ENCODE data around the gene SEMA3G.
A peak's percentile ranks its signal among the peaks of the same experiment; 100 is the strongest.

Gene SEMA3G

DNA sequence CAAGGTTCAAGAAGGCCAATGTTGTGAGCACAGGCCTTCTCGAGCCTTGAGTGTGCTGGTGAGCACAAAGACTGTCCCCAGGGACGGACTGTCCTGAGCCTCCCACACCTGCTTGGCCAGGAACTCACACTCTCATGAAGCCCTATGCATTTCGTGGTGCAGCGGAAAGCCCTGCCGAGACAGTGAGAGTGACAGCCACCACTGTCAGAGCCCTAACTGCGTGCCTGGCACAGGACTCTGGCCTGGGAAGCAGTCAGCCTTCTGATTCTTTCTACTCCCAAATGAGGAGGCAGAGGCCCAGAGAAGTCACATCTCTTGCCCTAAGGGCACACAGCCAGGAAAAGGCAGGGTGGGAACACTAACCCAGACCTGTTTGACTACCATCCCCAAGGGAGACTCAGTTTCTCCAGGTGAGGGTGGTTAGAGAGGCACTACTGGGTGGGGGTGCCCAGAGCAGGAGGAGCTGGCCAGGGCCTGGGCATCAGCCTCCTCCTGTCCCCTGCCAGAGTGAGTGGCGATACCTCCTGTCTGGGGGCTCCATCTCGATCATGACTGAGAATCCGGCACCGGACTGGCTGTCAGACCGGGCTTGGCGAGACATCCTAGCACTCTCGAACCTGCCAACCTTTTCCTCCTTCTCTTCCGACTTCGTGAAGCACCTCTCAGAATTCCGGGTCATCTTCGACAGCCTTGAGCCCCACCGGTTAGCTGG, 50.8 kb downstream of the SEMA3G start:
- no peak for DNase-seq

GRCh38 chr3:52393131-52393807, 51.6 kb downstream of the SEMA3G start:
- no peak for DNase-seq

- no peak for DNase-seq
These were observed 52.5 kb downstream of the SEMA3G start for GRCh38 chr3:52392216-52392930.

DNA sequence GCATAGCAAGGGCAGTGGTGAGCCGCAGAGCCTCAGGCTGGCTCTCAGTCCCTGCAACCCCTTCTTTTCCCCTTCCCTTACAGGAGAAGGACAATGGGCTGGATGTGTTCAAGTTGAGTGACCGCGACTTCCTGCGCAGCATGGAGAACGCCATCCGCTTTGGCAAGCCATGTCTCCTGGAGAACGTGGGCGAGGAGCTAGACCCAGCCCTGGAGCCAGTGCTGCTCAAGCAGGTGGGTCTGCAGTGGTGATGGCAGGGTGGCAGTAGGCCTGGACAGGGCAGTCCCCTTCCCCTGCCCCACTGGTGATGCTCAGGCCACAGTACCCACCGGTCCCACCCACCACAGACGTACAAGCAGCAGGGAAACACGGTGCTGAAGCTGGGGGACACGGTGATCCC, 53.8 kb downstream of the SEMA3G start:
- DNase-seq = no peak

DNA sequence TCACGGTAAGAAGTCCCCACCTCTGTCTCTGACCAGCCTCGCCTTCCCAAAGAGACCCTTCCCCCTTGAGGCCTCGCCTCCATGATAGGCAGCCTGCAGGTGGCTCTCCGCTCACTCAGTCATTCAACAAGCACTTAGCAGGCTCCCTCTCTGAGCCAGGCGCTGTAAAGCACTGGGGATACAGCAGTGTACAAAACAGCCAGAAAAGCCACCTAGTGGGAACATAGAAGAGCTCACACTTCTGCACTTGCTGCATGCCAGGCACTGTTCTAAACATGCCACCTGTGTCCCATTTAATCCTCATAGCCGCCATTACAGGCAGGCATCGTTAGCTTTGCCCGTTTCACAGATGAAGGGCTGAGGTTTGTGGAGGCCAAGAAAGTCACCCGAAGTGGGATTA, 56.0 kb downstream of the SEMA3G start:
- no peak for DNase-seq

DNA sequence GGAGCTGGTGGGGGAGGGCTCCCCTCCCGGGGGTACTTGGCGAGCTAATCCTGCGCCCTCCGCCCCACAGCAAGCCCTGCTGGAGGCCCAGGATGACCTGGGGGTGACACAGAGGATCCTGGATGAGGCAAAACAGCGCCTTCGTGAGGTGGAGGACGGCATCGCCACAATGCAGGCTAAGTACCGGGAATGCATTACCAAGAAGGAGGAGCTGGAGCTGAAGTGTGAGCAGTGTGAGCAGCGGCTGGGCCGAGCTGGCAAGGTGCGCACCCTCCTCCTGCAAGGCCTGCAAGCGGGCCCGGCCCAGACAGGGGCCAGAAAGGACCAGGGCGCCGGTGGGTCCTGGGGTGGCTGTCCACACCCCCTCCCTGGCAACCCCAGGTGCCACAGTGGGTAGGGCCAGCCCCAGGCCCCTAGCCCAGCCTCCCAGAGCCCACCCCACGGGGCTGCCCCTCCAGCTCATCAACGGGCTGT, 56.5 kb downstream of the SEMA3G start:
- DNase-seq = no peak

DNA sequence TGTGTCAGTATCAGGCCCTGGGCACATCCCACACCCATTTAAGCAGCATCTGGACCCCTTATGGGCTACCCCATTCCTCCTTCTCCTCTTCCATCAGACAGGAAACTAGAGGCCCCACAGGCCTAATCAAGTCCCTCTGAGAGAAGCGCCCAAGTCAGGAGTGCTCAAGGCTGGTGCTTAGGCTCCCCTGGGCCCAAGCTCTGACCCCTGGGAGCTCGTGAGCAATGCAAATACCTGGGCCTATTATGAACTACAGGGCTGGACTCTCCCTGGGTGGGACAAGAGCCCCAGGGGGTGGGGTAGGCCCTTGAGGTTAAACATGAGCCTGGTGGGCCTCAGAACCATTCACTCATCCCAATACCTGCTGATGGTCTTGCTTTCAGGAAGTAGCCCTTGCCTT, 57.4 kb downstream of the SEMA3G start:
- DNase-seq = no peak

DNA sequence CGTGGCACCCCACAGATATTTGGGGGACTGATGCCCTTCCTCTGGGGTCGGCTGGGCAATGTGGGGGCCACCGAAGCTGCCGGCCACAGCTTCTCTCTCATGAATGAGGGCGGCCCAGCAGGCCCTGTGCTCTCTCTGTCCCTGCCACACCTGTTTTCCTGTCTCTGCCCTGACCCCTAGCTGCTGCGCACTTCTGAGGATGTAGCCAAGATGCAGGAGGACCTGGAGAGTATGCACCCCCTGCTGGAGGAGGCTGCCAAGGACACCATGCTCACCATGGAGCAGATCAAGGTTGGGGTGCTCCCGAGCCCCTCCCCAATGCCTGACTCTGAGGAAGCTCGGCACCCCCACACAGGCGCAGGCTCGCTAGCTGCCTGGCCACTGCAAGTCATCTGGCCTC, 59.7 kb downstream of the SEMA3G start:
- peak; percentile 41 to 54 for DNase-seq

- DNase-seq = no peak
These were observed 60.7 kb downstream of the SEMA3G start for GRCh38 chr3:52384019-52384761.

DNA sequence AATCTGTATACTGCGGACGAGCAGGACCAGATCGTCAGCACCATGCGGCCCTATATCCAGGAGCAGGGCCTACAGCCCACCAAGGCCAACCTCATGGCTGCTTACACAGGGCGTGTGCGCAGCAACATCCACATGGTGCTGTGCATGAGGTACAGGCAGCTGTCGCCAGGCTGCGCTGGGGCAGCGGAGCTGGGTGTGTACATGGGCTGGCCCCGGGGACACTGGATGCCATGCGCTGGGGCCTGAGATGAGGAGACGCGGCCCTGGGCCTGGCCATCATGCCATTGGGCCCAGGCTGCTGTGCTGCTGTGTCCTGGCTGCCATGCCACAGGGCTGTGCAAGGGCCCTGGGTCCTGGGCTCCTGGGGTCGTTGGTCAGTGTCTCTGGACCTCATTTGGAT, 61.5 kb downstream of the SEMA3G start:
- DNase-seq = no peak

All from activated T-cell treated with anti-CD3 and anti-CD28 coated beads, Interleukin-2, amount 50 U/mL, for 48 hours (primary cell).